GM06990 (cell line): Measurements from ENCODE around the gene SIRT2.

ENCODE experiments used
- DNase-seq: peaks from one replicate; pipeline ENCODE4 v3.0.0-alpha.2; 2011; ENCODE audit not compliant: insufficient read length; ENCODE audit errors: extremely low read depth
- H3K27me3 ChIP-seq: replicated peaks from 2 replicates; pipeline ENCODE4 v1.6.0; 2011; ENCODE audit warnings: low read length; ENCODE audit not compliant: control insufficient read depth, insufficient read depth
- H3K36me3 ChIP-seq: 2 replicates; pipeline ENCODE4 v1.5.1; 2011; ENCODE audit warnings: low read length; ENCODE audit not compliant: control insufficient read depth, insufficient read depth
- H3K4me3 ChIP-seq: replicated peaks from 2 replicates; pipeline ENCODE4 v1.5.1; 2011; ENCODE audit warnings: low read depth, mild to moderate bottlenecking, control low read depth, low read length
- TF ChIP-seq, protein P1 (sequence below): IDR thresholded peaks from 2 replicates; pipeline ENCODE4 v1.5.1; 2011; ENCODE audit warnings: low read length, control low read depth, mild to moderate bottlenecking, inconsistent platforms; ENCODE audit not compliant: insufficient read depth, poor library complexity, severe bottlenecking

SIRT2 gene

DNA sequence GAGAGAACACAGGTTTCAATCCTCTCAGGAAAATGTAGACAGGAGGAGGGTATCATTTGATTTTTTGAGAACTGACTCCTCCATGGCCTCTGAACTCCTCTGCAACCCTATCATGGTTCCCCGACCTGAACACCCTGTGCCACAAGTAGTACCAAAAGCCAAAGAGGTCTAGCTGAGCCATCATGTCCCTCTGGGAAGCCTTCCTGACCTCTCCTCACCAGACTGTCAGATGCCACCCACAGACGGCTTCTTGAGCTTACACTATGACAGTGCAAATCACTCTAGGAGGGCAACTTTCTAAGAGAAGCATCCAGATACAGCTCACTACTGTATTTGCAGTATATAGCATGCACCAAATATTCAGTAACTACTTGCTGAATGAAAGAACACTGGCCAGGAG is 53.3 kb downstream of the SIRT2 start:
- H3K27me3 ChIP-seq: no peaks in the 10 kb centered on the region

GRCh38 chr19:38845374-38846024 is 53.9 kb downstream of the SIRT2 start:
- H3K36me3 ChIP-seq: peaks cover 58% of the 10 kb centered on the region
- no peak for DNase-seq
- H3K4me3 ChIP-seq: no peak overlapping the region
- TF ChIP-seq, protein P1, sequence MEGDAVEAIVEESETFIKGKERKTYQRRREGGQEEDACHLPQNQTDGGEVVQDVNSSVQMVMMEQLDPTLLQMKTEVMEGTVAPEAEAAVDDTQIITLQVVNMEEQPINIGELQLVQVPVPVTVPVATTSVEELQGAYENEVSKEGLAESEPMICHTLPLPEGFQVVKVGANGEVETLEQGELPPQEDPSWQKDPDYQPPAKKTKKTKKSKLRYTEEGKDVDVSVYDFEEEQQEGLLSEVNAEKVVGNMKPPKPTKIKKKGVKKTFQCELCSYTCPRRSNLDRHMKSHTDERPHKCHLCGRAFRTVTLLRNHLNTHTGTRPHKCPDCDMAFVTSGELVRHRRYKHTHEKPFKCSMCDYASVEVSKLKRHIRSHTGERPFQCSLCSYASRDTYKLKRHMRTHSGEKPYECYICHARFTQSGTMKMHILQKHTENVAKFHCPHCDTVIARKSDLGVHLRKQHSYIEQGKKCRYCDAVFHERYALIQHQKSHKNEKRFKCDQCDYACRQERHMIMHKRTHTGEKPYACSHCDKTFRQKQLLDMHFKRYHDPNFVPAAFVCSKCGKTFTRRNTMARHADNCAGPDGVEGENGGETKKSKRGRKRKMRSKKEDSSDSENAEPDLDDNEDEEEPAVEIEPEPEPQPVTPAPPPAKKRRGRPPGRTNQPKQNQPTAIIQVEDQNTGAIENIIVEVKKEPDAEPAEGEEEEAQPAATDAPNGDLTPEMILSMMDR: no peak
- H3K27me3 ChIP-seq: no peaks in the 10 kb centered on the region

More for the DNA sequence above, 53.3 kb downstream of the SIRT2 start:
- Histone ChIP-seq H3K36me3 (peaks cover 52% of the 10 kb centered on the region), H3K4me3 (no peak overlapping the region)
- no peak for DNase-seq
- TF ChIP-seq, protein P1: no peak

GRCh38 chr19:38844093-38844686 is 55.2 kb downstream of the SIRT2 start:
- TF ChIP-seq, protein P1: no peak

DNA sequence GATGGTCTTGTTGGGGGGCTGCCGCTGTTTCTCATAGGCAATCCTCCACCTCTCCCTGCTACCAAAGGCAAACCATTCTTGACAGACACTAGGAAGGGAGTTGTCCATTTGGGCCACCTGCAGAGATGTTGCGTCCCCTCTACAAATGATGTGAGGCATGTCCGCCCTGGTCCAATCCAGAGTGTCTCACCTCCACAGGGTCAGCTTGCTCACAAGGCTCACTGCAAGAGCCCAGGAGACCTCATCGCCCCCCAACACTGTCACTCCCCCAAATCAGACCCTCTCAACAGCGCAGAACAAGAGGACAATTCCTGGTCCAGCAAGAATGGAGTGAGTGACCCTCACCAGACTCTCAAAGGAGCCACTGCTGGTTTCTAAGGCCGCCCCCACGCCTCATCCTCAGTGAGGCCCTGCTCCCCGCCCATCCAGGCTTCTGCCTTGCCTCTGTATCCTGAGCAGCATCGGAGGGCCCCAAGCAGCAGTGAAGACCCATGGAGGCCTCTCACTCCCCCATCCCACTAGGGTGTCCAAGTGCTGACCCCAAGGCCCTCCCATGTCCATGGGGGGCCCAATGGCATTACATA is 56.2 kb downstream of the SIRT2 start:
- DNase-seq: no peak
- no peaks in the 10 kb centered on the region for H3K27me3 ChIP-seq
- H3K36me3 ChIP-seq: peaks cover 74% of the 10 kb centered on the region
- no peak overlapping the region for H3K4me3 ChIP-seq
- TF ChIP-seq, protein P1: no peak

More at GRCh38 chr19:38844093-38844686, 55.2 kb downstream of the SIRT2 start:
- H3K27me3 ChIP-seq: no peaks in the 10 kb centered on the region
- H3K4me3 ChIP-seq: no peak overlapping the region
- no peak for DNase-seq
- peaks cover 67% of the 10 kb centered on the region for H3K36me3 ChIP-seq

DNA sequence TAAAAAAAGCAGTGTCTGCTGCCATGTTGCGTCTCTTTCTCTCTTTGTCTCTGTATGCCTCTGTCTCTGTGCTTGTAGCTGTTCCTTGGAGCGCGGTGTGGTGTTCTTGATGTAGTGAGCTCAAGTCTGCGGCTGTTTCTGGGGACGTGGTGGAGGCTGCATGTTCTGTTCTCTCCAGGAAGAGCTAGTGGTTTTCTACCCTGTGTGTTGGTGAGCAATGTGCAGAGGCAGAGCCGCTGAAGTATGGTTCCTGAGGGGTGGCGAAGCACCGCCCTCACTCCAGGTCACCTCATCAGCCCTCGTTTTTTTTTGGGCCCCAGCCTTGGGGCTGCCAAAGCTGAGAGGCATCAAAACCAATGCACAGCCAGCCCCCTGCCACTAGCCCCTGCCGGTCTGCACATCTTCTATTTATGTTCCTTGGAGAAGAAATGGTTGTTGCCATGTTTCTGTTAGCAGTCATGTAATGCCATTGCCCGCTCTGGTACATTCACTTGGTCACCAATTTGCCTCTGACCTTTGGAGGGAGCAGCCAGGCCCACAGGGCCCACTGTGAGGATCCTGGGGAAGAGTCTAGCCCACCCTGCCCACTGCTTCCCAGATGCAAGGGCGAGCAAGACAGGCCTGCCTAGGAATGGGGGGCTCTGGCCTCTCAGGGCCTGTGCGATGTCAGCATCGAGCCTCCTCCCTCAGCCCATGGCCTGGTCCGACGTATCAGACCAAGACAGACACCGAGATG is 56.8 kb downstream of the SIRT2 start:
- H3K4me3 ChIP-seq: no peak overlapping the region
- H3K27me3 ChIP-seq: no peaks in the 10 kb centered on the region
- no peak for DNase-seq
- H3K36me3 ChIP-seq: peaks cover 78% of the 10 kb centered on the region
- TF ChIP-seq, protein P1: no peak
